ENCODE measurements around the gene GGA1.

- TF ChIP-seq CTCF (IDR thresholded peaks at IDR 0.05; ENCODE audit: insufficient read depth, low read depth, low read length) (no peak), EZH2 (IDR thresholded peaks at IDR 0.05; ENCODE audit: insufficient read depth, low read length) (no peak)
These were observed 31.3 kb downstream of the GGA1 start for GRCh38 chr22:37639771-37640590.

Data from astrocyte (in vitro differentiated cells and primary cell).